Fibroblast of mammary gland (primary cell): ENCODE data around the gene RIC8A.
A peak's percentile ranks its signal among the peaks of the same experiment; 100 is the strongest.

ENCODE experiments used
- DNase-seq: peaks from one replicate; pipeline ENCODE4 v3.0.0-alpha.2; 2010; ENCODE audit warnings: low read depth
- H3K4me3 ChIP-seq: 2 replicates; pipeline ENCODE4 v1.5.1; 2011; ENCODE audit warnings: low read depth, mild to moderate bottlenecking, low read length, moderate library complexity; ENCODE audit not compliant: control insufficient read depth
- TF ChIP-seq, protein P1 (sequence below): conservative IDR thresholded peaks from 2 replicates; pipeline ENCODE4 v1.5.1; 2011; ENCODE audit warnings: low read depth, low read length, inconsistent platforms; ENCODE audit not compliant: control insufficient read depth, insufficient read depth

The RIC8A gene

DNA sequence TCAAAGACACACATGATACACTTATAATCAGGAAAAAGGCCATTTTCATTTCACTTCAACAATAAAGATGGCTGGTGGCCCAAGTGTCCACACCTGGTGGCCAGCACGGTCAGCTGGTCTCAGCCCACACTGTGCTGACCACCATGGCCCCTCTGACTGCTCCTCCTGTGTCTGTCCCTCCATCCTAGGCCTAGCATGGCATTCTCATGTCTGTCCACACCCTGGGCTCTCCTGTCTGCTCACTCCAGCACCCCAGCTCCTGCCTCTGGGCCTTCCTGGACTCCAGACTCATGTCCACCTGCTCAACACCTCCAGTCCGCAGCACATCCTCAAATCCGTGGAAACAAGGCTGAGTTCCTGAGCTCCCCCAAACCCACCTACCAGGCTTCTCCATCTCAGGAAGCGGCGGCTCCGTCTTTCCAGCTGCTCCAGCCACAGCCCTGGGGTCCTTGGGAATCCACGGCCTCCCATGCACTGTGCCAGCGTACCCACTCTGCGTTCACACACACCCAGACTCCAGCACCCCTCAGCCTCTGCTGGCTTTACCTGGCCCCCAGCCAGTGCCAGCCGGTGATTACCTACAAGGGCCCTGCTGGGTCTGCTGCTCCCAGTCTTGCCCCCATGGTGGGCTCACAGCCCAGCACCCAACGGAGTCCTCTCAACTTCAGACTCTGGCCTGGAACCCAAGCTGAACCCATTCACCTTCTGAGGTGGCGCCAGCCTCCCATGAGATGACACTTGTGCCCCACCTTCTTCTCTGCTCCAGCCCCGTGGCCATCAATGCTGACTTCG lies 14.7 kb downstream of the RIC8A start:
- TF ChIP-seq, protein P1, sequence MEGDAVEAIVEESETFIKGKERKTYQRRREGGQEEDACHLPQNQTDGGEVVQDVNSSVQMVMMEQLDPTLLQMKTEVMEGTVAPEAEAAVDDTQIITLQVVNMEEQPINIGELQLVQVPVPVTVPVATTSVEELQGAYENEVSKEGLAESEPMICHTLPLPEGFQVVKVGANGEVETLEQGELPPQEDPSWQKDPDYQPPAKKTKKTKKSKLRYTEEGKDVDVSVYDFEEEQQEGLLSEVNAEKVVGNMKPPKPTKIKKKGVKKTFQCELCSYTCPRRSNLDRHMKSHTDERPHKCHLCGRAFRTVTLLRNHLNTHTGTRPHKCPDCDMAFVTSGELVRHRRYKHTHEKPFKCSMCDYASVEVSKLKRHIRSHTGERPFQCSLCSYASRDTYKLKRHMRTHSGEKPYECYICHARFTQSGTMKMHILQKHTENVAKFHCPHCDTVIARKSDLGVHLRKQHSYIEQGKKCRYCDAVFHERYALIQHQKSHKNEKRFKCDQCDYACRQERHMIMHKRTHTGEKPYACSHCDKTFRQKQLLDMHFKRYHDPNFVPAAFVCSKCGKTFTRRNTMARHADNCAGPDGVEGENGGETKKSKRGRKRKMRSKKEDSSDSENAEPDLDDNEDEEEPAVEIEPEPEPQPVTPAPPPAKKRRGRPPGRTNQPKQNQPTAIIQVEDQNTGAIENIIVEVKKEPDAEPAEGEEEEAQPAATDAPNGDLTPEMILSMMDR: no peak
- DNase-seq: no peak

GRCh38 chr11:223026-223789 lies 15.7 kb downstream of the RIC8A start:
- DNase-seq: no peak
- TF ChIP-seq, protein P1: no peak
- no peak overlapping the region for H3K4me3 ChIP-seq

More for the DNA sequence above, 14.7 kb downstream of the RIC8A start:
- no peak overlapping the region for H3K4me3 ChIP-seq

DNA sequence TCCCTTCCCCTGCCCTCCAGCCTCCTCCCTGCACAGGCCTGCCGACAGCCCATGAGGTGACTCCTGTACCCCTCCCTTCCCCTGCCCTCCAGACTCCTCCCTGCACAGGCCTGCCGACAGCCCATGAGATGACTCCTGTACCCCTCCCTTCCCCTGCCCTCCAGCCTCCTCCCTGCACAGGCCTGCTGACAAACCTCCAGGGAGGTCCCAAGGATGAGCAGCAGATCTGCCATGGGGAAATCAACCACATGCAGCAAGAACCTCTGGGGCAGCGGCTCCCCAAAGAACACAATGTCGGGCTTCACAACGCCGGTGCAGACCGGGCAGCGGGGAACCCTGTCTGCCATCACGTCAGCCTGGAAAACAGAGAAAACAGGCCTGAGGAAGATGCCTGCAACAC lies 16.4 kb downstream of the RIC8A start:
- H3K4me3 ChIP-seq: no peak overlapping the region
- TF ChIP-seq, protein P1: no peak
- no peak for DNase-seq

DNA sequence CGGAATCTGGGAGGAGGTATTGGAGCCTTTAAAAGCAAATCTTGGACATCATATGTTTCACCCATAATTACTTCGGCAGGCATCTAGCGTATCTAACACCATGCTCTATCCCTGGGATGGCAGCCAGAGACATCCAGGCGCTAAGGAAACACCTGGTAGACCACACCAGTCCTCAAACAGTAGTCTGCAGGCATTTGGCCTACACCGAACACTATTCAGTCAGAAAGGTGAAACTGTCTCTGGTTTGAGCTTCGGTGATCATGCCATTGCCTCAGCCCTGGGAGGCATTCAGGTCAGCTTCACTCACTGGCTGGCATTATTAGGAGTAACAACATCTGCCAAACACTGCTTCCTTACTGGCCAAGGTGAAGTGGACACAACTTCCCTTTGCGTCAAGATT lies 16.9 kb downstream of the RIC8A start:
- TF ChIP-seq, protein P1: no peak
- no peak for DNase-seq
- H3K4me3 ChIP-seq: no peak overlapping the region

- TF ChIP-seq, protein P1: no peak
- peak; percentile 73 for DNase-seq
- H3K4me3 ChIP-seq: no peak overlapping the region
These were observed 18.4 kb downstream of the RIC8A start for GRCh38 chr11:225734-226453.

DNA sequence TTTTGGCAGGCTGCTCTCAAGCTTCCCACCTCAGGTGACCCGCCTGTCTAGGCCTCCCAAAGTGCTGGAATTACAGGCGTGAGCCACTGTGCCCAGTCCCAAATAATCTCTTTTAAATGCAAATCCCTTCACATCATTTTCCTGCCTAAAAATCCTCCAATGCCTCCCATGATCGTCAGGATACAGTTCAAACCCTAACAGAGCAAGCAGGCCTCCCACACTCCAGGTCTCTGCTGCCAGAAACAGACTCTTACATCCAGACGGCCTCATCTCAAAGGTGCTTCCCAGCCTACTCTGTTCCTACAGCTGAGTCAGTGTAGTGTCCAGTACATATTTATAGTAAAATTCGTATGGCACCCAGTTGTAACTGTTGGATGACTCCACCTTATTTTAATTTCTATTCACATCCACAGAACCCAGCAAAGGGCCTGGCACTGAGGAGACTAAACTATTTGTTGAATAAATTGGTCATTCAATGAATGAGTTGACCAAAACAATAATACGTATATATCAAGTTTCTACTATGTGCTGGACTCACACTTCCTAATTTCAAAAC lies 20.4 kb downstream of the RIC8A start:
- TF ChIP-seq, protein P1: no peak
- DNase-seq: no peak
- no peak overlapping the region for H3K4me3 ChIP-seq
